Adrenal gland (tissue), 19 donors: ENCODE measurements around the gene PSMD7. TPM values are rescaled to one million over a fixed set of nuclear protein-coding genes. Genes with fewer than 3 reads are reported as not detected.

Source experiments
- DNase-seq, 7 donors: peaks; one replicate each; pipeline ENCODE4 v3.0.0-alpha.2; 2019 to 2020
- H3K27ac ChIP-seq, 5 donors: fragments of 200-600 bp; sonication (generic) in 4 of 5; 1 replicate in 3 of 5; 2 replicates in 2 of 5; pipeline versions ENCODE4 v1.5.1 to v1.8.0; 2016 to 2020; ENCODE audit warnings: mild to moderate bottlenecking in 1 of 5
- H3K27me3 ChIP-seq: fragments of 200-600 bp; 2 replicates; pipeline ENCODE4 v1.8.0; 2021
- H3K36me3 ChIP-seq, 2 donors: fragments of 200-600 bp; replicated peaks in 1 of 2; 1 replicate in 1 of 2; 2 replicates in 1 of 2; pipeline versions ENCODE4 v1.5.1 to v1.8.0; 2018 to 2022
- H3K4me1 ChIP-seq, 2 donors: fragments of 200-600 bp; replicated peaks in 1 of 2; 1 replicate in 1 of 2; 2 replicates in 1 of 2; pipeline versions ENCODE4 v1.5.1 to v1.8.0; 2018 to 2021
- H3K4me3 ChIP-seq, 4 donors: fragments of 200-600 bp; sonication (generic) in 3 of 4; one replicate each; pipeline ENCODE4 v1.5.1; 2016 to 2018
- H3K9me3 ChIP-seq, 3 donors: fragments of 200-600 bp; sonication (generic) in 1 of 3; replicated peaks in 1 of 3; 1 replicate in 2 of 3; 2 replicates in 1 of 3; pipeline versions ENCODE4 v1.5.1 to v1.8.0; 2016 to 2021
- POLR2A ChIP-seq, 2 donors: fragments of 450-650 bp; IDR thresholded peaks; one replicate each; pipeline ENCODE4 v1.6.1; 2017; ENCODE audit warnings: antibody characterized with exemption in 2 of 2, mild to moderate bottlenecking in 2 of 2, moderate library complexity in 1 of 2
- WGBS, 4 donors: extraction: QIAGEN DNeasy Blood & Tissue Kit in 2 of 4; methylation state at CpG; one replicate each; pipeline versions ENCODE4 v1.1.5 to v1.1.7; 2013 to 2017; 5-methylcytosine and 5-hydroxymethylcytosine counted together
- intact Hi-C, 2 donors: fragments of 100-400 bp; cut with DNase I; formaldehyde crosslinking; loops; one replicate each; pipeline versions ENCODE4 v1.14.1 to v1.15.0; 2022 to 2023
- long read RNA-seq, 10 donors: library from polyadenylated mRNA in 3 of 10; unstranded in 2 of 10; stranded (forward) in 1 of 10; transcript quantifications; one replicate each; pipeline ENCODE4 v2.0.0 and lab custom pipeline, GENCODE V29; 2021 to 2026
- polyA plus RNA-seq, 3 donors: library from polyadenylated mRNA; stranded (reverse); fragments of 200-250 nt in 2 of 3; fragments of 350-450 nt in 1 of 3; fragmentation: Illumina TruSeq in 1 of 3; extraction: RNeasy Lipid Tissue Mini Kit (QIAGEN cat#74804) in 1 of 3; gene quantifications; one replicate each; pipeline ENCODE4 v1.2.3, GENCODE V29; 2013 to 2014
- total RNA-seq, 9 donors: library from RNA; depleted of rRNA in 4 of 9; stranded (reverse); fragments of >200 nt in 4 of 9; fragments of 120-200 nt in 1 of 9; fragmentation: NEBNext Ultra II Directional in 1 of 9; extraction: Animal tissue kit (Norgen Biotek cat#: 25700) in 1 of 9; gene quantifications; one replicate each; pipeline versions ENCODE4 v1.1.0 to v1.2.4, GENCODE V29; 2013 to 2023
- TF ChIP-seq, protein P1 (sequence below), 6 experiments: fragments of 450-650 bp in 4 of 6; fragments of 200-600 bp in 2 of 6; sonication (generic) in 1 of 6; IDR thresholded peaks; 1 replicate in 5 of 6; 2 replicates in 1 of 6; pipeline versions ENCODE4 v1.5.1 to v1.8.0; 2016 to 2021; ENCODE audit warnings: antibody characterized with exemption in 6 of 6, mild to moderate bottlenecking in 2 of 6, moderate library complexity in 1 of 6
- donor health status: healthy with polysubstance abuse.
- donor health status: Bipolar disorder and iron deficiency.
- donor health status: DM: yes; HTN: yes; CAD: no.
- donor health status: DM: no; HTN: no; CAD: no.
- donor health status: DM: no; HTN: no; CAD: no.
- donor health status: DM: yes; HTN: yes; CAD: no.

Gene PSMD7
- total RNA-seq, result 100 to 1,000 TPM in 4 of 9 donors, 10 to 100 TPM in 5; 68.6 to 221 (median 89.5) TPM
- polyA plus RNA-seq, result 100 to 1,000 TPM in 1 of 3 donors, 10 to 100 TPM in 2; 52.1 to 233 (median 57.2) TPM
- long read RNA-seq, donor 1, transcript PSMD7-201 (7 exons, 1,670 nt), result major isoform, 162 of 276 reads
- long read RNA-seq, donor 1, transcript PSMD7-202 (2 exons, 724 nt), result minor isoform, 13 of 276 reads
- long read RNA-seq, donor 1, partial matches to known transcripts, result 97 of 276 reads
- long read RNA-seq, donor 1, other reads (novel, unspliced or antisense), result 0 of 276 reads
- long read RNA-seq, donor 2, transcript PSMD7-202 (2 exons, 724 nt), result minor isoform, 21 of 143 reads
- long read RNA-seq, donor 2, transcript PSMD7-201 (7 exons, 1,670 nt), result major isoform, 74 of 143 reads
- long read RNA-seq, donor 2, partial matches to known transcripts, result 45 of 143 reads
- long read RNA-seq, donor 2, other reads (novel, unspliced or antisense), result 0 of 143 reads
- long read RNA-seq, donor 3, transcript PSMD7-202 (2 exons, 724 nt), result minor isoform, 6 of 117 reads
- long read RNA-seq, donor 3, transcript PSMD7-201 (7 exons, 1,670 nt), result major isoform, 88 of 117 reads
- long read RNA-seq, donor 3, partial matches to known transcripts, result 21 of 117 reads
- long read RNA-seq, donor 3, other reads (novel, unspliced or antisense), result 0 of 117 reads
- long read RNA-seq, donor 4, transcript PSMD7-201 (7 exons, 1,670 nt), result major isoform, 152 of 158 reads
- long read RNA-seq, donor 4, partial matches to known transcripts, result 2 of 158 reads
- long read RNA-seq, donor 4, other reads (novel, unspliced or antisense), result 2 of 158 reads
- long read RNA-seq, donor 5, transcript PSMD7-201 (7 exons, 1,670 nt), result major isoform, 145 of 158 reads
- long read RNA-seq, donor 5, partial matches to known transcripts, result 1 of 158 reads
- long read RNA-seq, donor 5, other reads (novel, unspliced or antisense), result 10 of 158 reads
- long read RNA-seq, donor 6, transcript PSMD7-201 (7 exons, 1,670 nt), result major isoform, 68 of 76 reads
- long read RNA-seq, donor 6, partial matches to known transcripts, result 3 of 76 reads
- long read RNA-seq, donor 6, other reads (novel, unspliced or antisense), result 4 of 76 reads
- long read RNA-seq, donor 7, transcript PSMD7-202 (2 exons, 724 nt), result minor isoform, 5 of 107 reads
- long read RNA-seq, donor 7, transcript PSMD7-201 (7 exons, 1,670 nt), result major isoform, 57 of 107 reads
- long read RNA-seq, donor 7, partial matches to known transcripts, result 42 of 107 reads
- long read RNA-seq, donor 7, other reads (novel, unspliced or antisense), result 0 of 107 reads
- long read RNA-seq, donor 8, transcript PSMD7-202 (2 exons, 724 nt), result minor isoform, 12 of 254 reads
- long read RNA-seq, donor 8, transcript PSMD7-201 (7 exons, 1,670 nt), result major isoform, 165 of 254 reads
- long read RNA-seq, donor 8, partial matches to known transcripts, result 71 of 254 reads
- long read RNA-seq, donor 8, other reads (novel, unspliced or antisense), result 0 of 254 reads
- long read RNA-seq, donor 9, transcript PSMD7-201 (7 exons, 1,670 nt), result major isoform, 74 of 106 reads
- long read RNA-seq, donor 9, partial matches to known transcripts, result 24 of 106 reads
- long read RNA-seq, donor 9, other reads (novel, unspliced or antisense), result 0 of 106 reads
- long read RNA-seq, donor 10, transcript PSMD7-201 (7 exons, 1,670 nt), result major isoform, 82 of 99 reads
- long read RNA-seq, donor 10, partial matches to known transcripts, result 17 of 99 reads
- long read RNA-seq, donor 10, other reads (novel, unspliced or antisense), result 0 of 99 reads

DNA sequence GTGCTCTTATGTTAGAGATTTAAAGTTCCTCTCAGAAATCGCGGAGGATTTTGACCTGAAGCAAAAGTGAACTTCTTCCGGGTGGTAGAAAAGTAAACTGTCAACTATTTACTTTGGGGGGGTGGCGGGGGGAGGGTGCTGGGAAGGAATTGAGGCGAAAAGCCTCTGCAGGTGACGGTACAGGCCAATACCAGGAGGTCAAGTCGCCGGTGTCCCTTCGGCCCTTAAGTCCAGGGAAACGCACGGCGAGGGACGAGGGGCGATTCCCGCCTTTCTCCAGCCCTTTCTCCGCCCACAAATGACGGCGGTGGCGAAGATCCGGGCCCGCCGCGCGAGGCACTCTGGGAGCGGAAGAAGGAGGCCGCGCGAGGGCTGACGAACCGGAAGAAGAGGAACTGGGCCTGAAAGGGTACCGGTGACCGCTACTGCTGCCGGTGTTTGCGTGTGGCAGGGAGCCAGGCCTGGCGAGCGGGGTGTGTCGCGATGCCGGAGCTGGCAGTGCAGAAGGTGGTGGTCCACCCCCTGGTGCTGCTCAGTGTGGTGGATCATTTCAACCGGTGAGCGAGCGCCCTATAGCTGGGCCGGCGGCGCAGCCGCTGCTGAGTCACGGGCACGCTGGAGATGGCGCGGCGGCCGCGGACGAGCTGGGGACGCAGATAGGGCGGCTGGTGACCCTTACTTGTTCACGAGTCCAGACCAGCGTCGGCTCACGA is at the start of gene PSMD7:
Gene PSMD7, plus strand, starts transcription at position 383 of the 713 bp plus-strand sequence. Its CDS starts 101 bp downstream, at position 484.
- DNase-seq, result peak; percentile 92 to 95 (median 93)
- WGBS, 4 donors, result 0 to 1% (median 1%) methylated on average over 30 to 60 of the region's 60 CpGs
- peak within 1 kb of the TSS; percentile 57 to 97 (median 86) for H3K4me3 ChIP-seq
- H3K9me3 ChIP-seq, result peaks cover 0 to 5% (median 0%) of the 10 kb centered on the region in 3 donors
- intact Hi-C loops, result no loop called here
- H3K4me1 ChIP-seq, result peaks cover 9 to 35% of the 10 kb centered on the region in 2 donors
- H3K36me3 ChIP-seq, result peaks cover 0 to 25% of the 10 kb centered on the region in 2 donors
- H3K27ac ChIP-seq, result peak within 1 kb of the TSS; percentile 84 to 97 (median 97)
- no peaks in the 10 kb centered on the region for H3K27me3 ChIP-seq
- TF ChIP-seq POLR2A (IDR thresholded peaks at IDR 0.05), result peak; percentile 83 to 93
- TF ChIP-seq, protein P1, sequence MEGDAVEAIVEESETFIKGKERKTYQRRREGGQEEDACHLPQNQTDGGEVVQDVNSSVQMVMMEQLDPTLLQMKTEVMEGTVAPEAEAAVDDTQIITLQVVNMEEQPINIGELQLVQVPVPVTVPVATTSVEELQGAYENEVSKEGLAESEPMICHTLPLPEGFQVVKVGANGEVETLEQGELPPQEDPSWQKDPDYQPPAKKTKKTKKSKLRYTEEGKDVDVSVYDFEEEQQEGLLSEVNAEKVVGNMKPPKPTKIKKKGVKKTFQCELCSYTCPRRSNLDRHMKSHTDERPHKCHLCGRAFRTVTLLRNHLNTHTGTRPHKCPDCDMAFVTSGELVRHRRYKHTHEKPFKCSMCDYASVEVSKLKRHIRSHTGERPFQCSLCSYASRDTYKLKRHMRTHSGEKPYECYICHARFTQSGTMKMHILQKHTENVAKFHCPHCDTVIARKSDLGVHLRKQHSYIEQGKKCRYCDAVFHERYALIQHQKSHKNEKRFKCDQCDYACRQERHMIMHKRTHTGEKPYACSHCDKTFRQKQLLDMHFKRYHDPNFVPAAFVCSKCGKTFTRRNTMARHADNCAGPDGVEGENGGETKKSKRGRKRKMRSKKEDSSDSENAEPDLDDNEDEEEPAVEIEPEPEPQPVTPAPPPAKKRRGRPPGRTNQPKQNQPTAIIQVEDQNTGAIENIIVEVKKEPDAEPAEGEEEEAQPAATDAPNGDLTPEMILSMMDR (IDR thresholded peaks at IDR 0.05), result no peak

GRCh38 chr16:74249254-74249653 is 47.4 kb upstream of the PSMD7 start:
- Histone ChIP-seq H3K4me1 (no peaks in the 10 kb centered on the region), H3K36me3 (no peaks in the 10 kb centered on the region), H3K27ac (no peak overlapping the region), H3K4me3 (no peak overlapping the region), H3K27me3 (no peaks in the 10 kb centered on the region), H3K9me3 (no peaks in the 10 kb centered on the region)
- 66 to 80% (median 72%) methylated on average over 4 of the region's 4 CpGs for WGBS, 4 donors
- intact Hi-C loops, result no loop called here
- no peak for DNase-seq
- no peak for TF ChIP-seq POLR2A (IDR thresholded peaks at IDR 0.05)
- TF ChIP-seq, protein P1 (IDR thresholded peaks at IDR 0.05), result no peak

DNA sequence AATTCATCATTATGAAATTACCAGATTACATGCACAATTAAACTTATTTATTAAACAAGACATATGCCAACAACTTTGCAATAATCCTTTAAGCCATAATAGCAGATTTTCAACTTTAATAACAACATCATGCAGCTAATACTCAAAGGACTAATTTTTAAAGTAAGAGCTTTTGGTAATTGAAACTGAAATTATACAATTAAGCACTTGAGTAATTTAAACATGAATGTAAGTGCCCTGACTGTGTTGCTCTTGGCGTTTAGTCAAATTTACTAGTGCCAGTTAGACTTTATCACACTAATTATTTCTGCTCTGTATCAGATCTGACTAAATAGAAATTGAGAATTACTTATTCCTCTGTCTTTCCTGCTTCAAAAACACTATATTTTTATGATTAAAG is 46.8 kb upstream of the PSMD7 start:
- TF ChIP-seq, protein P1 (IDR thresholded peaks at IDR 0.05), result no peak
- no peak for DNase-seq
- H3K27me3 ChIP-seq, result no peaks in the 10 kb centered on the region
- intact Hi-C loops, result no loop called here
- H3K9me3 ChIP-seq, result no peaks in the 10 kb centered on the region
- H3K27ac ChIP-seq, result no peak overlapping the region
- no peaks in the 10 kb centered on the region for H3K4me1 ChIP-seq
- WGBS, 4 donors, result 61 to 79% (median 65%) methylated on average over 1 of the region's 1 CpG
- H3K4me3 ChIP-seq, result no peak overlapping the region
- no peaks in the 10 kb centered on the region for H3K36me3 ChIP-seq
